ENCODE results near the gene IRF9. TPM values are rescaled to one million over a fixed set of nuclear protein-coding genes. Genes with fewer than 3 reads are reported as not detected.

IRF9 gene
- total RNA-seq, 2 experiments from 2014 or later = 35.1 to 39.1 TPM

DNA sequence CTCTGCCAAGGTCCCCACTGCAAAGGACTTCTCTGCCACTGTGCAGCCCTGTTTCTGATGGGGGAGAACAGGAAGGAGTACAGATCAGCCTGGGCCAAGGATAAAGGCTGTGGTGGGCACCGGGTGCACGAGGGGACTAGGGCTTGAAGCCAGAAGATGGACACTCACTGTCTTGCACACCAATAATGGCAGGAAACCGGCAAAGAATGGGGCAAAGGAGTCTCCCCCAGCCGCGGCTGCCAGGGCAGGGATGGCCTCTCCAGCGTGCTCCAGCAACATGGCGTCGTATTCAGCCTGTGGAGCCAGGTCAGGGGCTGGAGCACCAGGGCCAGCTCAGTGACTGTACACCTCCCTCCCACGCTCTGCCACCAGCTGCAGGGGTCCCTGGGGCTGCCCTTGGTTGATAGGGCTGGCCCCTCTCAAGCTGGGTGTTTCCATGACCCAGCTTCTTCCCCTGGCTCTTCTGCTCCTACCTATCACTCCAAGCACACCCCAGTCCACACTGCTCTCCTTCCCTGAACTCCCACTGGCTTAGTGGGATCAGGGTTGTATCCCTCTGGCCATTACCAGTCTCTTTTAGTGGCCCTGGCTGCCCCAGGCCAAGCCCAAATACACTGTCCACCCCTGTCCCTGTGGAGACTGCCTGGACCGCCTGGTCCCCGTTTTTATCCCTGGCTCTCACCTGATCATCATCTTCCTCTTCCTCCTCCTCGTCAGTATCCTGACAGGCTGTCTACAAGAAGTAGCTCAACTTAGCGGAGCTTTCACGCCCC lies 21.2 kb downstream of the IRF9 start:
- peaks cover 1% of the 10 kb centered on the region for H3K4me1 ChIP-seq (ENCODE audit: insufficient read depth, low read length, poor library complexity, severe bottlenecking)
- H3K36me3 ChIP-seq (ENCODE audit: insufficient read depth, low read length) = peaks cover 86% of the 10 kb centered on the region
- no peak overlapping the region for H3K4me2 ChIP-seq (ENCODE audit: low read length)
- intact Hi-C loops (cut with micrococcal nuclease; ENCODE audit: unreplicated experiment) = no loop called here
- TF ChIP-seq EZH2phosphoT487 (IDR thresholded peaks at IDR 0.05; ENCODE audit: borderline replicate concordance, low read depth, low read length) (no peak), CTCF (conservative IDR thresholded peaks at IDR 0.05; ENCODE audit: low read length) (no peak)
- H4K20me1 ChIP-seq (ENCODE audit: insufficient read depth, low read length) = no peaks in the 10 kb centered on the region
- no peak for DNase-seq (ENCODE audit: low spot score)
- BruUV-seq (replicated peaks) = no TSS peak
- no peak overlapping the region for H3K4me3 ChIP-seq (ENCODE audit: low read depth, low read length, poor library complexity, severe bottlenecking)
- H3K27ac ChIP-seq (ENCODE audit: low read depth, low read length, poor library complexity, severe bottlenecking) = no peak overlapping the region
- 0 out of 2 replicates have a peak, but pooled peaks cover 3% of the 10 kb centered on the region for H3K79me2 ChIP-seq (ENCODE audit: insufficient read depth, low read depth, low read length)
- ChIA-PET POLR2A (interaction anchor here (0.6 kb wide), 1 partner anchor 26 kb away, joined by 3 read pairs; no protein-coding TSS in a partner anchor), CTCF (ENCODE audit: unreplicated experiment) (no interaction called here)
- H3K9me3 ChIP-seq (ENCODE audit: low read length) = no peaks in the 10 kb centered on the region
- no peaks in the 10 kb centered on the region for H3K9me2 ChIP-seq (ENCODE audit: insufficient read depth, low read length)
- no peak overlapping the region for H2AFZ ChIP-seq (ENCODE audit: low read length)

DNA sequence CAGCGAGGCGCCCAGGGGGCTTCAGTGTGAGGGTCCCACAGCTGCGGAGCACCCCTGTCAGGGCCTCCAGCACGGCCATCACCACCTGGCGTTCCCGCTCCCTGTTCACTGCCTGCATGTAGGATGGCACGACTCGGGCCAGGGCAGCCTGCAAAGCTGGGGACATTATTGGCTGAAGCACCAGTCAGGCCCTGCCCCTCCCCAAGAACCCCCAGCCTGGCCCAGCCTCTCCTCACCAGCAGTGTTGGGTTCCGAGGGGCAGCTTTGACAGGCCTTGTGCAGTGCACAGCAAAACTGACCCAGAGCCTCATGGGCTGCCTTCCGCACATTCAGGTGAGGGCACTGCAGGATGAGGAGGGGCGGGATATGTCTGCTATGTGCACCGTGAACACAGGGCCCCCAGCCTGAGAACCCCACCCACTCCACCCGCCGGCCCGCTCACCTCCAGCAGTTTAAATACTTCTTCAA lies 22.0 kb downstream of the IRF9 start:
- ChIA-PET POLR2A (no interaction called here), CTCF (ENCODE audit: unreplicated experiment) (no interaction called here)
- TF ChIP-seq EZH2phosphoT487 (IDR thresholded peaks at IDR 0.05; ENCODE audit: borderline replicate concordance, low read depth, low read length) (no peak), CTCF (conservative IDR thresholded peaks at IDR 0.05; ENCODE audit: low read length) (no peak)
- peaks cover 11% of the 10 kb centered on the region; the same call in 1 of the 2 replicates for H3K79me2 ChIP-seq (ENCODE audit: insufficient read depth, low read depth, low read length)
- H3K4me1 ChIP-seq (ENCODE audit: insufficient read depth, low read length, poor library complexity, severe bottlenecking) = peaks cover 9% of the 10 kb centered on the region
- no peak overlapping the region for H2AFZ ChIP-seq (ENCODE audit: low read length)
- intact Hi-C loops (cut with micrococcal nuclease; ENCODE audit: unreplicated experiment) = no loop called here
- no peaks in the 10 kb centered on the region for H4K20me1 ChIP-seq (ENCODE audit: insufficient read depth, low read length)
- no peak overlapping the region for H3K4me2 ChIP-seq (ENCODE audit: low read length)
- BruUV-seq (replicated peaks) = no TSS peak
- peaks cover 86% of the 10 kb centered on the region for H3K36me3 ChIP-seq (ENCODE audit: insufficient read depth, low read length)
- no peaks in the 10 kb centered on the region for H3K9me2 ChIP-seq (ENCODE audit: insufficient read depth, low read length)
- H3K9me3 ChIP-seq (ENCODE audit: low read length) = no peaks in the 10 kb centered on the region
- no peak overlapping the region for H3K4me3 ChIP-seq (ENCODE audit: low read depth, low read length, poor library complexity, severe bottlenecking)
- no peak overlapping the region for H3K27ac ChIP-seq (ENCODE audit: low read depth, low read length, poor library complexity, severe bottlenecking)
- no peak for DNase-seq (ENCODE audit: low spot score)

Measured in OCI-LY7 (cell line).